CD4-positive, CD25-positive, alpha-beta regulatory T cell (primary cell): ENCODE data around the gene SHC3. TPM values are rescaled to one million over a fixed set of nuclear protein-coding genes. Genes with fewer than 3 reads are reported as not detected.

Experiments
- ATAC-seq, 2 donors: fragments of 150-1000 bp; cut with Tn5 transposase; one replicate each; pipeline ENCODE4 v1.10.0; 2021; ENCODE audit warnings: low read depth in 2 of 2, moderate number of reproducible peaks in 2 of 2, moderate library complexity in 1 of 2
- DNase-seq, 3 donors: peaks; one replicate each; pipeline versions ENCODE4 v3.0.0 to v3.0.0-alpha.2; 2012 to 2022; ENCODE audit warnings: mixed read lengths in 1 of 3
- H3K27ac ChIP-seq: one replicate; pipeline ENCODE4 v1.7.0; 2013; ENCODE audit warnings: mild to moderate bottlenecking, low read length; ENCODE audit not compliant: insufficient read depth, poor library complexity, severe bottlenecking
- H3K27me3 ChIP-seq: one replicate; pipeline ENCODE4 v1.7.0; 2013; ENCODE audit warnings: low read length; ENCODE audit not compliant: control insufficient read depth, insufficient read depth
- H3K36me3 ChIP-seq: one replicate; pipeline ENCODE4 v1.7.0; 2013; ENCODE audit warnings: mild to moderate bottlenecking, low read length, moderate library complexity; ENCODE audit not compliant: control insufficient read depth, insufficient read depth
- H3K4me1 ChIP-seq: 2 replicates; pipeline ENCODE4 v1.7.0; 2013; ENCODE audit warnings: mild to moderate bottlenecking, low read length; ENCODE audit not compliant: insufficient read depth, control insufficient read depth, poor library complexity, severe bottlenecking
- H3K4me3 ChIP-seq: one replicate; pipeline ENCODE4 v1.7.0; 2013; ENCODE audit warnings: low read depth, mild to moderate bottlenecking, low read length, moderate library complexity
- H3K9me3 ChIP-seq, 2 experiments: 1 replicate in 1 of 2; 2 replicates in 1 of 2; pipeline ENCODE4 v1.7.0; 2013; ENCODE audit warnings: low read length in 2 of 2, mild to moderate bottlenecking in 1 of 2, moderate library complexity in 1 of 2; ENCODE audit not compliant: control insufficient read depth in 2 of 2
- H3K27ac Mint-ChIP-seq, 3 donors: one replicate each; pipeline ENCODE4 v1.8.0; 2020 to 2022; ENCODE audit warnings: mild to moderate bottlenecking in 3 of 3, mixed read lengths in 3 of 3, moderate library complexity in 2 of 3
- H3K27me3 Mint-ChIP-seq: one replicate; pipeline ENCODE4 v1.8.0; 2022; ENCODE audit warnings: mild to moderate bottlenecking, mixed read lengths
- H3K36me3 Mint-ChIP-seq: one replicate; pipeline ENCODE4 v1.8.0; 2020; ENCODE audit warnings: mixed read lengths
- H3K4me1 Mint-ChIP-seq, 4 donors: one replicate each; pipeline ENCODE4 v1.8.0; 2020 to 2022; ENCODE audit warnings: mixed read lengths in 4 of 4, mild to moderate bottlenecking in 1 of 4
- H3K4me3 Mint-ChIP-seq, 4 donors: one replicate each; pipeline ENCODE4 v1.8.0; 2020 to 2022; ENCODE audit warnings: mild to moderate bottlenecking in 4 of 4, mixed read lengths in 4 of 4, moderate library complexity in 3 of 4
- H3K9me3 Mint-ChIP-seq, 7 donors: one replicate each; pipeline ENCODE4 v1.8.0; 2020 to 2022; ENCODE audit warnings: mixed read lengths in 7 of 7, mild to moderate bottlenecking in 3 of 7, moderate library complexity in 2 of 7
- polyA plus RNA-seq, 4 donors: library from polyadenylated mRNA; unstranded; fragments of 300-500 nt; fragmentation: Illumina TruSeq; gene quantifications; one replicate each; pipeline ENCODE4 v1.2.3, GENCODE V29; 2021
- total RNA-seq: library from RNA; stranded (reverse); gene quantifications from one replicate; pipeline ENCODE4 v1.2.3, GENCODE V29; 2022

Gene SHC3
- total and polyA plus RNA-seq, 5 donors from 2014 or later: not detected

DNA sequence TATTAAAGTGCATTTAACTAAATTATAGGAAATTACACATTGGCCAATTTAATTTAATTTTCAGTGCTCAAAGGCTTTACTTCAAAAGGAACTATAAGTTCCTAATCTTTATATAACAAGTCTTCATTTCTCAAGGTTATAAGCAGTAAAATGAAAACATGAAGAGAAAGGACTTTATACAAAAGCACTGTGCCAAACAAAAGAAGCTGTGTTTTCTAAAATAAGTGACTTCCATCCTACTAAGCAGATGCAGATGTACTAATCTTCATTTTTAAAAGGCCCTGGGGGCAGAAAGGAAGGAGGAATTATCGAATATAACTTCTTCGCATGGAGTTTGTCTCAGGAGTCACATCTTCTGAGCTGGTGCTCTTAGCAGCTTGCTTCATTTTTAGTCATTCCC lies 81.4 kb downstream of the SHC3 start:
- H3K4me3 Mint-ChIP-seq: no peak overlapping the region
- no peaks in the 10 kb centered on the region for H3K36me3 Mint-ChIP-seq

DNA sequence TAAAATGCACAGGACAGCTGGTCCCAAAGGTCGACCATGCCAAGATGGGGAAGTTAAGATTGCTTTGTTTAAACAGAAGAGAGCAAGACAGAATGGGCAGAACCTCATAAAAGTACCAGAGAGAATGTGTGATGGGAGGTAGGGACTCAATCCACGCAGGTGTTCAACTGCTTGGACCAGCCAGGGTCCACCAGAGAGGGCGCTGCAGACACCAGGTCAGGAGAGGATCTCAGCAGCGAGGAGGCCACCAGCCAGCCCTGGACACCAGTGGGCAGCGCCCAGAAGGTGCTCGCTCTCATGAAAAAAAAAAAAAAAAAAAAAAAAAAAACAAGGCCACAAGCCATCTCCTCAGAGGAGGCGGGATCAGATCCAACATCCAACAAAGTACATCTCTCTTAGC lies 81.8 kb downstream of the SHC3 start:
- no peaks in the 10 kb centered on the region for H3K36me3 Mint-ChIP-seq
- H3K4me1 Mint-ChIP-seq: no peaks in the 10 kb centered on the region
- Histone ChIP-seq H3K27me3 (no peaks in the 10 kb centered on the region), H3K36me3 (no peaks in the 10 kb centered on the region), H3K4me3 (no peak overlapping the region), H3K9me3 (no peaks in the 10 kb centered on the region), H3K4me1 (no peaks in the 10 kb centered on the region), H3K27ac (no peak overlapping the region)
- H3K9me3 Mint-ChIP-seq: peaks cover 0 to 5% (median 0%) of the 10 kb centered on the region in 7 donors
- no peak overlapping the region for H3K27ac Mint-ChIP-seq
- H3K4me3 Mint-ChIP-seq: no peak overlapping the region
- no peak for ATAC-seq
- no peak for DNase-seq
- peaks cover 4% of the 10 kb centered on the region for H3K27me3 Mint-ChIP-seq

More for the DNA sequence above, 81.4 kb downstream of the SHC3 start:
- Histone ChIP-seq H3K36me3 (no peaks in the 10 kb centered on the region), H3K27ac (no peak overlapping the region), H3K4me1 (no peaks in the 10 kb centered on the region), H3K4me3 (no peak overlapping the region), H3K9me3 (no peaks in the 10 kb centered on the region), H3K27me3 (no peaks in the 10 kb centered on the region)
- peaks cover 0 to 5% (median 0%) of the 10 kb centered on the region in 7 donors for H3K9me3 Mint-ChIP-seq
- H3K4me1 Mint-ChIP-seq: no peaks in the 10 kb centered on the region
- peaks cover 7% of the 10 kb centered on the region for H3K27me3 Mint-ChIP-seq
- DNase-seq: no peak
- no peak overlapping the region for H3K27ac Mint-ChIP-seq
- no peak for ATAC-seq

DNA sequence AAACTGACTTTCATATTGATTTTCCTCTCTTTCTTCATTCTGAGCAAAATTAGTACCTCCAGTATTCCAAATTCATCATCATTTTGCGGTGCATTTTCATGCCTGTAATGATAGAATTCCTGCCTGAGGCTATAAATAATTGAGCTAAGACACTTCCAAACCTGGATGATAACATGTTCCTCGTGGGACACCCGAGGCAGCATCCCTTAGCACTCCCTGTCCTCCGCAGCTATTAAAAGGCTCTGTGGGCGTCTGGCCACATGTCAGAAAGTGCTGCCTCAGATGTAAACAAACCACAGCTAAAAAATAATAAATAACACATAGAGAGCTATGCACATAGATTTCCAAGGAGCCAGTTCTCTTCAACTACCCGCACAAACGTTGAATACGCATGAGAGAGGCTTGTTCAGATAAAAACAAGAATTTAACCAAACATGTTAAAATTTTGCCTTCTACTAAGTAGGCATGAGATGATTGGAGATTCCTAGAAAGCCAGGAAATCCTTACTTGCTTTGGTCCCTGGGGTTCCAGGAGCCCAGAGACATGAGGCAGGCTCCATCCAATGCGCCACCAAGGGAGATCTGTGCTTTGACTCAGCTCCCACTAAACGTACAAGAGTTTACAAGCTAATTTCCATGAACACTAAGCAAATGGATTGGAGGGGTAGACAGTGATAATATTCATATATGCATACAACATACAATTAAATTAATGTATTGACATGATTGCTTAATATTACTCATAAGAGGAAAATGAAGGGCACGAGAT lies 82.7 kb downstream of the SHC3 start:
- Histone ChIP-seq H3K27me3 (no peaks in the 10 kb centered on the region), H3K36me3 (no peaks in the 10 kb centered on the region), H3K4me1 (no peaks in the 10 kb centered on the region), H3K4me3 (no peak overlapping the region), H3K27ac (no peak overlapping the region), H3K9me3 (no peaks in the 10 kb centered on the region)
- Mint-ChIP-seq H3K4me3 (no peak overlapping the region), H3K4me1 (no peaks in the 10 kb centered on the region), H3K27ac (no peak overlapping the region), H3K27me3 (peaks cover 4% of the 10 kb centered on the region), H3K9me3 (peaks cover 0 to 5% (median 0%) of the 10 kb centered on the region in 7 donors), H3K36me3 (no peaks in the 10 kb centered on the region)
- DNase-seq: no peak
- ATAC-seq: no peak

DNA sequence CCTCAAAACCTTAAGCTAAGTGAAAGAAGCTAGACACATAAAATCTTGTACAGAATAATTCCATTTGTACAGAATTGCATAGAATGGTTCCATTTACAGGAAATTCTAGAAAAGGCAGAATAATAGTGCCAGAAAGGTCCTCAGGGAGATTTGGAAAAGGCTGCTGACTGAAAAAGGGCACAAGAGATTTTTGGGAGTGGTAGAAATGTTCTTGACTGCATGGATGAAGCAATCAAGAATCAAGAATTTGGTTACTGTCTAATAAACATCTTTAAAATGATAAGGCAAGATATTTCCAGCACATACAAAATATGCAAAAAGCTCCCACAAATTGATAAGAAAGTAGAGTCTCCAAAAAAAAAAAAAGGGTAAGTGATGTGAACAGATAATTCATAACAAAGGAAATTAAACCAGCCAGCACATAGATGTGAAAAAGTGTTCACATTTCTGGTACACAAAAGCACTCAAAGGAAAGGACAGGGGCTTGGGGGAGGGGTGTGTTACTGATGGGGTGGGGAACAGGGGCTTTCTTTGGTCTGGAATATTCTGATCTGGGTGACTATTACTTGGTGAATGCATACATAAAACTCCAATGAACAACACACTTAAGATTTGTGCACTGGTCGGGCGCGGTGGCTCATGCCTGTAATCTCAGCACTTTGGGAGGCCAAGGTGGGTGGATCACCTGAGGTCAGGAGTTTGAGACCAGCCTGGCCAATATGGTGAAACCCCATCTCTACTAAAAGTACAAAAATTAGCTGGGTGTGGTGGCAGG lies 85.2 kb downstream of the SHC3 start:
- Histone ChIP-seq H3K27ac (no peak overlapping the region), H3K36me3 (no peaks in the 10 kb centered on the region), H3K9me3 (no peaks in the 10 kb centered on the region), H3K4me1 (no peaks in the 10 kb centered on the region), H3K27me3 (no peaks in the 10 kb centered on the region), H3K4me3 (no peak overlapping the region)
- no peak for DNase-seq
- no peak for ATAC-seq
- Mint-ChIP-seq H3K9me3 (peaks cover 0 to 5% (median 0%) of the 10 kb centered on the region in 7 donors), H3K36me3 (no peaks in the 10 kb centered on the region), H3K4me1 (no peaks in the 10 kb centered on the region), H3K27ac (no peak overlapping the region), H3K4me3 (no peak overlapping the region), H3K27me3 (peaks cover 4% of the 10 kb centered on the region)

DNA sequence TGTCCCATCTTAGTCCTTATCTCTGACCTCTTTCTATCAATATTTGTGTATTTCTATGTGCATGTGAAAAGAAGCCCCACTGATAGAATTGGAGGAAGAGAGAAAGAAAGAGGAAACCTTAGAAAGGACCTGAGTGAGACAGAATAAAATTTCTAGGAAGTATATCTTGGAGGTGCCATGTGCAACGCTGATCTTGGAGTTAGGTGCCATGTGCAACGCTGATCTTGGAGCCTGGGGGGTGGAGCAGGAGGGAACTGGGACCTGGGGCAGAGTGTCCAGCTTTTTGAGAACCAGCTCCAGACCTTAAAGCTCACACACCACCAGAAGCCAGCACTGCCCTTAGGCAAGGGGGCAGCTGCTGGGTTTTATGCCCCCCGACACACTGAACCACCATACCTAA lies 89.4 kb downstream of the SHC3 start:
- no peak overlapping the region for H3K27ac ChIP-seq
- no peak overlapping the region for H3K4me3 Mint-ChIP-seq
- peaks cover 12% of the 10 kb centered on the region for H3K27me3 Mint-ChIP-seq
- H3K36me3 Mint-ChIP-seq: no peaks in the 10 kb centered on the region
- H3K27ac Mint-ChIP-seq: no peak overlapping the region
- no peaks in the 10 kb centered on the region for H3K4me1 ChIP-seq
- H3K4me1 Mint-ChIP-seq: no peaks in the 10 kb centered on the region
- H3K9me3 ChIP-seq: no peaks in the 10 kb centered on the region
- DNase-seq (no peak), ATAC-seq (no peak)
- H3K36me3 ChIP-seq: no peaks in the 10 kb centered on the region
- H3K9me3 Mint-ChIP-seq: no peaks in the 10 kb centered on the region
- no peak overlapping the region for H3K4me3 ChIP-seq
- no peaks in the 10 kb centered on the region for H3K27me3 ChIP-seq

DNA sequence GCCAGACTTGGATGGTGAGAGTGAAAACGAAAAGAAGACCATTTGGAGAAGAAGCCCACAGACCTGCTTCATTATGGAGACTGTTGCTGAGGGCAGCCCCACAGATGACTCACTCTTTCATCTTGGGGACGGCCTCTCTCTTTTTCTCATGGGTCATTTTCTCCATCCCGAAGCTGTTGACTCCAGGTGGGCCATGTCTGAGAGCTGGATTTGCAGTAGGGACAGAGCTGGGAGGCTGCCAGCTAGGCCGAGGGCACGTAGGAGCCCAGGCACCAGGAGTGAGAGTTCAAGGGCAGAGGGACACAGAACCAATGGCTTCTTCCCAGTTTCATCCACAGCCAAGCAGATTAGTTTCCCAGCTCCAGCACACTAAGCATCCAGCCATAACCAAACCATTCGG lies 95.0 kb downstream of the SHC3 start:
- Mint-ChIP-seq H3K9me3 (peaks cover 0 to 6% (median 0%) of the 10 kb centered on the region in 7 donors), H3K27me3 (peaks cover 22% of the 10 kb centered on the region), H3K4me1 (no peaks in the 10 kb centered on the region), H3K27ac (no peak overlapping the region), H3K4me3 (no peak overlapping the region), H3K36me3 (no peaks in the 10 kb centered on the region)
- peaks cover 2% of the 10 kb centered on the region for H3K27me3 ChIP-seq
- ATAC-seq (no peak), DNase-seq (no peak)
- H3K4me1 ChIP-seq: no peaks in the 10 kb centered on the region
- H3K9me3 ChIP-seq: peaks cover 0 to 2% of the 10 kb centered on the region in 2 experiments
- no peaks in the 10 kb centered on the region for H3K36me3 ChIP-seq
- H3K4me3 ChIP-seq: no peak overlapping the region
- H3K27ac ChIP-seq: no peak overlapping the region

DNA sequence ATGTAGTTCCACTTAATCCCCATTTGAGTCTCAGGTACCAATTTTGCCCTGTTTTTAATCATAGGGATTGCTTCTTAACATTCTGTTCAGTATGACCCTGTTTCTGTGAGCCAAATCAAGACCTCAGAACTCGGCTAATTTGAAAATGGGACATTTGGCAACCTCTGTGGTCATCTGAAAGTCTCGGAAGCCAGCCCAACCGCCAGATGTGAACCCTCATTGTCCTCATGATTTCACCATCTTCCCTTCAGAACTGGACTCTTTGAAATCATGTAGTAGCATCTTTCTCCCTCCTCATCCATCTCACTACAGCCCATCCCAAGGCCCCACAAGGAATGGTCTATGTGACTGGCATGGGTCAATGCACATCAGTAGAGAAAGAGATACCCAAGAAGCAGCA lies 98.4 kb downstream of the SHC3 start:
- ATAC-seq: no peak

More for the DNA sequence above, 98.4 kb downstream of the SHC3 start:
- Histone ChIP-seq H3K9me3 (peaks cover 0 to 2% of the 10 kb centered on the region in 2 experiments), H3K36me3 (no peaks in the 10 kb centered on the region), H3K4me3 (no peak overlapping the region), H3K27me3 (peaks cover 2% of the 10 kb centered on the region), H3K4me1 (no peaks in the 10 kb centered on the region), H3K27ac (no peak overlapping the region)
- Mint-ChIP-seq H3K36me3 (no peaks in the 10 kb centered on the region), H3K4me1 (peaks cover 0 to 2% (median 0%) of the 10 kb centered on the region in 4 donors), H3K4me3 (no peak overlapping the region), H3K9me3 (peaks cover 0 to 6% (median 0%) of the 10 kb centered on the region in 7 donors), H3K27ac (no peak overlapping the region), H3K27me3 (peaks cover 17% of the 10 kb centered on the region)
- no peak for DNase-seq
